PC-3 (cell line): ENCODE results near the gene PDE9A.

Source experiments
- CTCF ChIP-seq: fragments of 300-600 bp; sonication (generic); conservative IDR thresholded peaks from 2 replicates; pipeline ENCODE4 v1.5.1; 2017; ENCODE audit warnings: antibody characterized with exemption, low read depth, mild to moderate bottlenecking, low read length
- EZH2 ChIP-seq: fragments of 300-600 bp; sonication (generic); IDR thresholded peaks from one replicate; pipeline ENCODE4 v1.6.1; 2017; ENCODE audit warnings: antibody characterized with exemption, mild to moderate bottlenecking, low read length; ENCODE audit not compliant: unreplicated experiment

GRCh38 chr21:42731264-42732032 lies 78.0 kb downstream of the PDE9A start:
- TF ChIP-seq CTCF (no peak), EZH2 (no peak)
